ENCODE results near the gene ANG.

GRCh38 chr14:20642182-20642581 is 46.4 kb upstream of the ANG start:
- TF ChIP-seq, protein P1, sequence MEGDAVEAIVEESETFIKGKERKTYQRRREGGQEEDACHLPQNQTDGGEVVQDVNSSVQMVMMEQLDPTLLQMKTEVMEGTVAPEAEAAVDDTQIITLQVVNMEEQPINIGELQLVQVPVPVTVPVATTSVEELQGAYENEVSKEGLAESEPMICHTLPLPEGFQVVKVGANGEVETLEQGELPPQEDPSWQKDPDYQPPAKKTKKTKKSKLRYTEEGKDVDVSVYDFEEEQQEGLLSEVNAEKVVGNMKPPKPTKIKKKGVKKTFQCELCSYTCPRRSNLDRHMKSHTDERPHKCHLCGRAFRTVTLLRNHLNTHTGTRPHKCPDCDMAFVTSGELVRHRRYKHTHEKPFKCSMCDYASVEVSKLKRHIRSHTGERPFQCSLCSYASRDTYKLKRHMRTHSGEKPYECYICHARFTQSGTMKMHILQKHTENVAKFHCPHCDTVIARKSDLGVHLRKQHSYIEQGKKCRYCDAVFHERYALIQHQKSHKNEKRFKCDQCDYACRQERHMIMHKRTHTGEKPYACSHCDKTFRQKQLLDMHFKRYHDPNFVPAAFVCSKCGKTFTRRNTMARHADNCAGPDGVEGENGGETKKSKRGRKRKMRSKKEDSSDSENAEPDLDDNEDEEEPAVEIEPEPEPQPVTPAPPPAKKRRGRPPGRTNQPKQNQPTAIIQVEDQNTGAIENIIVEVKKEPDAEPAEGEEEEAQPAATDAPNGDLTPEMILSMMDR (IDR thresholded peaks at IDR 0.05), result no peak
- no peak for TF ChIP-seq POLR2A (IDR thresholded peaks at IDR 0.05)

Data from esophagus squamous epithelium (tissue), 4 donors.